Panc1 (cell line): ENCODE measurements around the gene CRYBG1.
"Not testable (repeated sequence)": the region's sequence is repeated elsewhere in the genome, so short reads cannot be mapped to it uniquely, and the experiment has no call there.

Experiments
- CTCF ChIP-seq: fragments of 450-650 bp; IDR thresholded peaks from 2 replicates; pipeline ENCODE4 v1.5.1; 2017; ENCODE audit warnings: mild to moderate bottlenecking
- POLR2AphosphoS5 ChIP-seq: IDR thresholded peaks from 2 replicates; pipeline ENCODE4 v1.6.1; 2012; ENCODE audit warnings: mild to moderate bottlenecking, low read depth, low read length, moderate library complexity
- SIN3A ChIP-seq: IDR thresholded peaks from 2 replicates; pipeline ENCODE4 v1.6.1; 2012; ENCODE audit warnings: low read depth, mild to moderate bottlenecking, low read length, moderate library complexity, borderline replicate concordance; ENCODE audit not compliant: insufficient read depth

- not testable (repeated sequence) for TF ChIP-seq CTCF, POLR2AphosphoS5, SIN3A
Measured at GRCh38 chr6:106559659-106560058, 199.1 kb downstream of the CRYBG1 start.
